ENCODE measurements around the gene ADRA2C. TPM values are rescaled to one million over a fixed set of nuclear protein-coding genes. Genes with fewer than 3 reads are reported as not detected.

The ADRA2C gene
- total and polyA plus RNA-seq, 2 experiments from 2014 or later, result 3.0 to 16.6 TPM

- Histone ChIP-seq H3K36me3 (ENCODE audit: insufficient read depth) (no peaks in the 10 kb centered on the region), H4K20me1 (replicated peaks; ENCODE audit: insufficient read depth) (no peaks in the 10 kb centered on the region), H3K4me1 (ENCODE audit: insufficient read depth) (peaks cover 3% of the 10 kb centered on the region; the same call in 1 of the 2 replicates), H3F3A (replicated peaks; ENCODE audit: low read depth) (0 out of 2 replicates have a peak, but pooled peaks cover 4% of the 10 kb centered on the region), H3K9me2 (ENCODE audit: insufficient read depth) (no peaks in the 10 kb centered on the region), H3K27me3 (ENCODE audit: insufficient read depth) (peaks cover 13% of the 10 kb centered on the region), H3K4me3 (no peak overlapping the region), H3K79me2 (replicated peaks; ENCODE audit: insufficient read depth) (no peaks in the 10 kb centered on the region), H3K4me2 (no peak overlapping the region), H2AFZ (no peak overlapping the region), H3K27ac (ENCODE audit: low read depth) (no peak overlapping the region)
- ATAC-seq, result no peak
- no peak overlapping the region for H3K27ac Mint-ChIP-seq
- H3K4me1 Mint-ChIP-seq, result peaks cover 20% of the 10 kb centered on the region
- H3K36me3 Mint-ChIP-seq (ENCODE audit: low read depth), result no peaks in the 10 kb centered on the region
- no peak for DNase-seq (ENCODE audit: low spot score)
- H3K9me3 Mint-ChIP-seq, result peaks cover 3% of the 10 kb centered on the region; the same call in 1 of the 3 replicates
- TF ChIP-seq NANOG (IDR thresholded peaks at IDR 0.05; ENCODE audit: borderline replicate concordance) (no peak), EZH2 (IDR thresholded peaks at IDR 0.05; ENCODE audit: low read depth, unreplicated experiment) (no peak), REST (IDR thresholded peaks at IDR 0.05; ENCODE audit: unreplicated experiment) (no peak), JUNB (IDR thresholded peaks at IDR 0.05; ENCODE audit: unreplicated experiment) (no peak), ZNF114 (CRISPR knock-in tag; IDR thresholded peaks at IDR 0.05) (no peak), CREB1 (CRISPR knock-in tag; IDR thresholded peaks at IDR 0.05; ENCODE audit: low read depth) (no peak), ZNF462 (CRISPR knock-in tag; IDR thresholded peaks at IDR 0.05) (no peak), EZH2phosphoT487 (IDR thresholded peaks at IDR 0.05; ENCODE audit: unreplicated experiment) (no peak), POLR2AphosphoS5 (IDR thresholded peaks at IDR 0.05; ENCODE audit: low read depth) (no peak), CTCF (conservative IDR thresholded peaks at IDR 0.05; ENCODE audit: low read depth in 2 of 2) (no peak)
- no peak overlapping the region for H3K4me3 Mint-ChIP-seq
- peaks cover 27% of the 10 kb centered on the region for H3K27me3 Mint-ChIP-seq (ENCODE audit: insufficient read depth, low read depth, poor library complexity)
Observed at GRCh38 chr4:3771939-3772495, 5.8 kb downstream of the ADRA2C start.

Data from GM23338 (cell line).